Measurements from ENCODE around the gene ZFHX3. TPM values are rescaled to one million over a fixed set of nuclear protein-coding genes. Genes with fewer than 3 reads are reported as not detected.

Gene ZFHX3
- polyA plus RNA-seq, 1 donor from 2014 or later: 26.4 TPM

- no peak overlapping the region for H3K4me2 ChIP-seq (ENCODE audit: low read length)
- no peak overlapping the region for H3K4me3 ChIP-seq (ENCODE audit: low read length)
- no peaks in the 10 kb centered on the region for H3K9me3 ChIP-seq (ENCODE audit: low read length)
- TF ChIP-seq POLR2AphosphoS5 (IDR thresholded peaks at IDR 0.05): no peak
- no peak for TF ChIP-seq MXI1 (conservative IDR thresholded peaks at IDR 0.05; ENCODE audit: poor library complexity, severe bottlenecking)
- TF ChIP-seq EZH2 (IDR thresholded peaks at IDR 0.05; ENCODE audit: borderline replicate concordance, insufficient read depth, low read length, poor library complexity, severe bottlenecking): no peak
- TF ChIP-seq RAD21 (conservative IDR thresholded peaks at IDR 0.05): no peak
- TF ChIP-seq SMC3 (conservative IDR thresholded peaks at IDR 0.05; ENCODE audit: poor library complexity): no peak
- no peak for TF ChIP-seq CTCF (IDR thresholded peaks at IDR 0.05; ENCODE audit: poor library complexity, severe bottlenecking)
- no peak for TF ChIP-seq TAF1 (IDR thresholded peaks at IDR 0.05; ENCODE audit: low read depth)
- TF ChIP-seq EP300 (conservative IDR thresholded peaks at IDR 0.05; ENCODE audit: poor library complexity, severe bottlenecking): no peak
- no peak for TF ChIP-seq REST (IDR thresholded peaks at IDR 0.05; ENCODE audit: borderline replicate concordance)
- H3K9ac ChIP-seq (ENCODE audit: low read length): no peak overlapping the region
- peaks cover 55% of the 10 kb centered on the region for H3K79me2 ChIP-seq (replicated peaks; ENCODE audit: insufficient read depth, low read length)
- H3K27ac ChIP-seq (ENCODE audit: low read length): no peak overlapping the region
- H3F3A ChIP-seq (ENCODE audit: insufficient read depth, low read length, poor library complexity, severe bottlenecking): peaks cover 6% of the 10 kb centered on the region
- peaks cover 7% of the 10 kb centered on the region for H3K36me3 ChIP-seq (ENCODE audit: insufficient read depth, low read length)
- no peak overlapping the region for H2AFZ ChIP-seq (ENCODE audit: low read depth, low read length)
- no peaks in the 10 kb centered on the region for H4K20me1 ChIP-seq (ENCODE audit: insufficient read depth)
- no peaks in the 10 kb centered on the region for H3K9me2 ChIP-seq (ENCODE audit: insufficient read depth, low read length)
- H3K27me3 ChIP-seq (ENCODE audit: insufficient read depth, low read depth, low read length): no peaks in the 10 kb centered on the region
These were observed 236.7 kb downstream of the ZFHX3 start for GRCh38 chr16:72811188-72811720.

- H3K4me3 ChIP-seq (ENCODE audit: low read length): no peak overlapping the region
- TF ChIP-seq EZH2 (IDR thresholded peaks at IDR 0.05; ENCODE audit: borderline replicate concordance, insufficient read depth, low read length, poor library complexity, severe bottlenecking) (no peak), MXI1 (conservative IDR thresholded peaks at IDR 0.05; ENCODE audit: poor library complexity, severe bottlenecking) (no peak), RAD21 (conservative IDR thresholded peaks at IDR 0.05) (no peak), SMC3 (conservative IDR thresholded peaks at IDR 0.05; ENCODE audit: poor library complexity) (no peak), EP300 (conservative IDR thresholded peaks at IDR 0.05; ENCODE audit: poor library complexity, severe bottlenecking) (no peak), REST (IDR thresholded peaks at IDR 0.05; ENCODE audit: borderline replicate concordance) (no peak), CTCF (IDR thresholded peaks at IDR 0.05; ENCODE audit: poor library complexity, severe bottlenecking) (no peak), POLR2AphosphoS5 (IDR thresholded peaks at IDR 0.05) (no peak), TAF1 (IDR thresholded peaks at IDR 0.05; ENCODE audit: low read depth) (no peak)
- H3K79me2 ChIP-seq (replicated peaks; ENCODE audit: insufficient read depth, low read length): peaks cover 49% of the 10 kb centered on the region
- peaks cover 6% of the 10 kb centered on the region for H3F3A ChIP-seq (ENCODE audit: insufficient read depth, low read length, poor library complexity, severe bottlenecking)
- H3K9ac ChIP-seq (ENCODE audit: low read length): no peak overlapping the region
- no peaks in the 10 kb centered on the region for H3K9me3 ChIP-seq (ENCODE audit: low read length)
- no peaks in the 10 kb centered on the region for H3K9me2 ChIP-seq (ENCODE audit: insufficient read depth, low read length)
- no peak overlapping the region for H2AFZ ChIP-seq (ENCODE audit: low read depth, low read length)
- H3K27me3 ChIP-seq (ENCODE audit: insufficient read depth, low read depth, low read length): no peaks in the 10 kb centered on the region
- no peak overlapping the region for H3K4me2 ChIP-seq (ENCODE audit: low read length)
- peaks cover 7% of the 10 kb centered on the region for H3K36me3 ChIP-seq (ENCODE audit: insufficient read depth, low read length)
- H4K20me1 ChIP-seq (ENCODE audit: insufficient read depth): no peaks in the 10 kb centered on the region
- H3K27ac ChIP-seq (ENCODE audit: low read length): no peak overlapping the region
These were observed 237.4 kb downstream of the ZFHX3 start for GRCh38 chr16:72810480-72810879.

All from neural cell (in vitro differentiated cells).